Astrocyte (in vitro differentiated cells and primary cell): ENCODE results near the gene SBF1. TPM values are rescaled to one million over a fixed set of nuclear protein-coding genes. Genes with fewer than 3 reads are reported as not detected.

Source experiments
- DNase-seq: peaks from one replicate; pipeline ENCODE4 v3.0.0-alpha.2; 2010; ENCODE audit warnings: low read depth
- FAIRE-seq: peaks from 2 replicates; lab custom pipeline; 2011; peaks lifted over from hg19 to GRCh38; lab: Jason Lieb, UNC
- H2AFZ ChIP-seq: 2 replicates; pipeline ENCODE4 v1.6.0; 2012; ENCODE audit warnings: low read depth, low read length, inconsistent platforms
- H3K27ac ChIP-seq: 2 replicates; pipeline ENCODE4 v1.5.1; 2011; ENCODE audit warnings: low read depth, low read length, inconsistent platforms
- H3K27me3 ChIP-seq: 2 replicates; pipeline ENCODE4 v1.6.0; 2011; ENCODE audit warnings: low read length, inconsistent platforms; ENCODE audit not compliant: insufficient read depth
- H3K36me3 ChIP-seq: 2 replicates; pipeline ENCODE4 v1.5.1; 2011; ENCODE audit warnings: low read length, inconsistent platforms; ENCODE audit not compliant: insufficient read depth
- H3K4me1 ChIP-seq: 2 replicates; pipeline ENCODE4 v1.5.1; 2011; ENCODE audit warnings: low read length, inconsistent platforms; ENCODE audit not compliant: insufficient read depth
- H3K4me2 ChIP-seq: 2 replicates; pipeline ENCODE4 v1.6.0; 2012; ENCODE audit warnings: low read length, inconsistent platforms
- H3K4me3 ChIP-seq: 2 replicates; pipeline ENCODE4 v1.5.1; 2011; ENCODE audit warnings: low read depth, mild to moderate bottlenecking, low read length, inconsistent platforms; ENCODE audit not compliant: insufficient read depth
- H3K79me2 ChIP-seq: 2 replicates; pipeline ENCODE4 v1.6.0; 2012; ENCODE audit warnings: mild to moderate bottlenecking, low read length, inconsistent platforms; ENCODE audit not compliant: insufficient read depth
- H3K9ac ChIP-seq: 2 replicates; pipeline ENCODE4 v1.6.0; 2012; ENCODE audit warnings: mild to moderate bottlenecking, low read length, inconsistent platforms
- H3K9me3 ChIP-seq: 2 replicates; pipeline ENCODE4 v1.5.1; 2012; ENCODE audit warnings: low read depth, mild to moderate bottlenecking, low read length, inconsistent platforms; ENCODE audit not compliant: insufficient read depth
- H4K20me1 ChIP-seq: 2 replicates; pipeline ENCODE4 v1.6.0; 2012; ENCODE audit warnings: low read length, inconsistent platforms; ENCODE audit not compliant: insufficient read depth
- H3K27ac Mint-ChIP-seq: one replicate; pipeline ENCODE4 v1.8.0; 2021; ENCODE audit warnings: mild to moderate bottlenecking, mixed read lengths; ENCODE audit not compliant: unreplicated experiment
- H3K27me3 Mint-ChIP-seq: one replicate; pipeline ENCODE4 v1.8.0; 2021; ENCODE audit warnings: low read depth, mixed read lengths; ENCODE audit not compliant: unreplicated experiment
- H3K36me3 Mint-ChIP-seq: one replicate; pipeline ENCODE4 v1.8.0; 2021; ENCODE audit warnings: low read depth, mixed read lengths; ENCODE audit not compliant: unreplicated experiment
- H3K4me1 Mint-ChIP-seq: one replicate; pipeline ENCODE4 v1.8.0; 2021; ENCODE audit warnings: low read depth, mixed read lengths; ENCODE audit not compliant: unreplicated experiment
- H3K4me3 Mint-ChIP-seq: one replicate; pipeline ENCODE4 v1.8.0; 2021; ENCODE audit warnings: mild to moderate bottlenecking, moderate library complexity, mixed read lengths; ENCODE audit not compliant: unreplicated experiment
- H3K9me3 Mint-ChIP-seq: one replicate; pipeline ENCODE4 v1.8.0; 2021; ENCODE audit warnings: mild to moderate bottlenecking, mixed read lengths; ENCODE audit not compliant: unreplicated experiment
- CTCF ChIP-seq: IDR thresholded peaks from 2 replicates; pipeline ENCODE4 v1.5.1; 2011; ENCODE audit warnings: low read depth, mild to moderate bottlenecking, inconsistent platforms, low read length, moderate library complexity; ENCODE audit not compliant: insufficient read depth
- EZH2 ChIP-seq: IDR thresholded peaks from 2 replicates; pipeline ENCODE4 v1.6.1; 2012; ENCODE audit warnings: mild to moderate bottlenecking, low read length, inconsistent platforms; ENCODE audit not compliant: insufficient read depth
- total RNA-seq: library from RNA; stranded (reverse); gene quantifications from 2 replicates; pipeline ENCODE4 v1.2.1, GENCODE V29; 2021

SBF1 gene
- total RNA-seq, 1 donor from 2014 or later: 75.4 TPM

GRCh38 chr22:50406416-50407170 lies 68.2 kb downstream of the SBF1 start:
- Mint-ChIP-seq H3K4me1 (peaks cover 4% of the 10 kb centered on the region), H3K27ac (peak overlapping the region; percentile 12), H3K36me3 (peaks cover 22% of the 10 kb centered on the region), H3K9me3 (no peaks in the 10 kb centered on the region), H3K4me3 (no peak overlapping the region), H3K27me3 (no peaks in the 10 kb centered on the region)
- no peak for DNase-seq
- no peak overlapping the region for H3K4me2 ChIP-seq
- H4K20me1 ChIP-seq: peaks cover 29% of the 10 kb centered on the region
- peaks cover 23% of the 10 kb centered on the region for H3K79me2 ChIP-seq
- no peaks in the 10 kb centered on the region for H3K9me3 ChIP-seq
- H3K27ac ChIP-seq: no peak overlapping the region
- no peak for FAIRE-seq
- H3K36me3 ChIP-seq: peaks cover 13% of the 10 kb centered on the region
- peaks cover 2% of the 10 kb centered on the region for H3K4me1 ChIP-seq
- TF ChIP-seq CTCF (no peak), EZH2 (no peak)
- H3K27me3 ChIP-seq: no peaks in the 10 kb centered on the region
- H2AFZ ChIP-seq: no peak overlapping the region
- no peak overlapping the region for H3K4me3 ChIP-seq
- no peak overlapping the region for H3K9ac ChIP-seq

GRCh38 chr22:50403701-50404101 lies 71.1 kb downstream of the SBF1 start:
- peaks cover 28% of the 10 kb centered on the region for H3K36me3 Mint-ChIP-seq
- H4K20me1 ChIP-seq: peaks cover 46% of the 10 kb centered on the region
- FAIRE-seq: no peak

More at GRCh38 chr22:50403701-50404101, 71.1 kb downstream of the SBF1 start:
- Histone ChIP-seq H3K36me3 (peaks cover 11% of the 10 kb centered on the region), H3K4me2 (no peak overlapping the region), H2AFZ (no peak overlapping the region), H3K9me3 (no peaks in the 10 kb centered on the region), H3K79me2 (peaks cover 23% of the 10 kb centered on the region), H3K4me1 (peaks cover 2% of the 10 kb centered on the region), H3K4me3 (no peak overlapping the region), H3K27me3 (no peaks in the 10 kb centered on the region), H3K9ac (no peak overlapping the region), H3K27ac (no peak overlapping the region)
- Mint-ChIP-seq H3K9me3 (no peaks in the 10 kb centered on the region), H3K27ac (no peak overlapping the region), H3K4me3 (no peak overlapping the region), H3K4me1 (peaks cover 6% of the 10 kb centered on the region), H3K27me3 (no peaks in the 10 kb centered on the region)
- no peak for DNase-seq
- no peak for TF ChIP-seq EZH2
- TF ChIP-seq CTCF: no peak
